Right atrium auricular region (tissue), 2 donors: Measurements from ENCODE around the gene ACAA2. TPM values are rescaled to one million over a fixed set of nuclear protein-coding genes. Genes with fewer than 3 reads are reported as not detected.

Experiments
- DNase-seq: peaks from one replicate; pipeline ENCODE4 v3.0.0-alpha.2; 2019; ENCODE audit warnings: low spot score
- H3K27ac ChIP-seq, 2 donors: fragments of 200-600 bp; sonication (generic); 1 replicate in 1 of 2; 2 replicates in 1 of 2; pipeline ENCODE4 v1.5.1; 2016 to 2019
- H3K27me3 ChIP-seq, 2 donors: fragments of 200-600 bp; sonication (generic); one replicate each; pipeline versions ENCODE4 v1.5.1 to v1.6.0; 2017 to 2019
- H3K36me3 ChIP-seq: fragments of 200-600 bp; sonication (generic); one replicate; pipeline ENCODE4 v1.5.1; 2016
- H3K4me1 ChIP-seq, 2 donors: fragments of 200-600 bp; sonication (generic); one replicate each; pipeline versions ENCODE4 v1.5.1 to v1.6.0; 2017 to 2019
- H3K4me3 ChIP-seq, 2 donors: fragments of 200-600 bp; sonication (generic); 1 replicate in 1 of 2; 2 replicates in 1 of 2; pipeline ENCODE4 v1.5.1; 2017 to 2019; ENCODE audit warnings: mild to moderate bottlenecking in 1 of 2, moderate library complexity in 1 of 2
- H3K9me3 ChIP-seq, 2 donors: fragments of 200-600 bp; sonication (generic); one replicate each; pipeline ENCODE4 v1.5.1; 2019
- total RNA-seq, 2 donors: library from RNA; depleted of rRNA; stranded (reverse); fragments of >200 nt; gene quantifications; one replicate each; pipeline ENCODE4 v1.1.0, GENCODE V29; 2016
- TF ChIP-seq, protein P1 (sequence below), 2 donors: fragments of 200-600 bp; sonication (generic); IDR thresholded peaks; one replicate each; pipeline ENCODE4 v1.5.1; 2019; ENCODE audit warnings: antibody characterized with exemption in 2 of 2

The ACAA2 gene
- total RNA-seq, 2 donors from 2014 or later = 115 to 149 TPM

DNA sequence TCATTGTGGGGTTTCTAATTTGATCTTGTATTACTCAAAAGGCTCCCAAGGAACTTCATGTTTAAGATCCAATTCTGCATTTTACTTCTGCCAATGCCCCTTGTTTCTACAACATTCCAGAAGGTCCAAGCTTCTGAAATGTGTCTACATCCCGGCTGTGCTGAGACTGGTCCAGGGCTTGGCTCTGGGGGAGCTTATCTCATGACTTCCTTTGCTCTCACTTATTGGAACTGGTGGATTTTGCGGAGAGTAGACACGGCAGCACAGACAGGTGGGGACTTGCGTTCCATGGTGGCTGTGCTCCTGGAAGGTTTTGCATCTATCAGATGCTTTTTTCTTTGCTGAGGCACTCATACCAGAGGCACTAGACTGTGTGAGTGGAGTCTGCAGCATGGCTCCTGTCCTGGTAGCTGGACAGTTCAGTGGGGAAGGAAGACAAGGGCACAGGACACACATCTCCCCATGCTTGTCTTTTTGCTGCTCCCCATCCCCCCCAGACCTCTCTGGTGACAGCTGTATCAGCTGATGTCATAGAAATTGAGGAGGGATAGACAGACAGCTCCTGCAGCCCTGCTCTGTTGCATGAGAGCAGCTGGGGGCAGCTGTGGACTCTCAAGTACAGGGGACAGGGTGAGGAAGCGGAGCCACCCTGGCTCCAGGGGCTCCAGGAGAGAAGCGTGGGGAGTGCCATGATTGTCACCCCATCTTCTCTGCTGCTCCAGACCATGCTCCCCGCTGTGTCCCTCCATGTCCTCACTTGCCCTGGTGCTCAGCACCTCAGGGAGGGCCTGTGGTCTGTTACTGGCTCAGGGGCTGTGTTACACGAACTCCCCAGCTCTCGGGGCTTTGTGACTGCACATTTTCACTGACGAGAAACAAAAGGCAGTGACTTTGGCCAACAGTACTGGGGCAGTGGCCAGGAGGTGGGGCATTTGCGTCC is 46.0 kb downstream of the ACAA2 start:
- Histone ChIP-seq H3K36me3 (no peaks in the 10 kb centered on the region), H3K4me3 (no peak overlapping the region), H3K27me3 (no peaks in the 10 kb centered on the region), H3K27ac (no peak overlapping the region), H3K9me3 (no peaks in the 10 kb centered on the region), H3K4me1 (no peaks in the 10 kb centered on the region)
- TF ChIP-seq, protein P1, sequence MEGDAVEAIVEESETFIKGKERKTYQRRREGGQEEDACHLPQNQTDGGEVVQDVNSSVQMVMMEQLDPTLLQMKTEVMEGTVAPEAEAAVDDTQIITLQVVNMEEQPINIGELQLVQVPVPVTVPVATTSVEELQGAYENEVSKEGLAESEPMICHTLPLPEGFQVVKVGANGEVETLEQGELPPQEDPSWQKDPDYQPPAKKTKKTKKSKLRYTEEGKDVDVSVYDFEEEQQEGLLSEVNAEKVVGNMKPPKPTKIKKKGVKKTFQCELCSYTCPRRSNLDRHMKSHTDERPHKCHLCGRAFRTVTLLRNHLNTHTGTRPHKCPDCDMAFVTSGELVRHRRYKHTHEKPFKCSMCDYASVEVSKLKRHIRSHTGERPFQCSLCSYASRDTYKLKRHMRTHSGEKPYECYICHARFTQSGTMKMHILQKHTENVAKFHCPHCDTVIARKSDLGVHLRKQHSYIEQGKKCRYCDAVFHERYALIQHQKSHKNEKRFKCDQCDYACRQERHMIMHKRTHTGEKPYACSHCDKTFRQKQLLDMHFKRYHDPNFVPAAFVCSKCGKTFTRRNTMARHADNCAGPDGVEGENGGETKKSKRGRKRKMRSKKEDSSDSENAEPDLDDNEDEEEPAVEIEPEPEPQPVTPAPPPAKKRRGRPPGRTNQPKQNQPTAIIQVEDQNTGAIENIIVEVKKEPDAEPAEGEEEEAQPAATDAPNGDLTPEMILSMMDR (IDR thresholded peaks at IDR 0.05) = no peak
- no peak for DNase-seq

DNA sequence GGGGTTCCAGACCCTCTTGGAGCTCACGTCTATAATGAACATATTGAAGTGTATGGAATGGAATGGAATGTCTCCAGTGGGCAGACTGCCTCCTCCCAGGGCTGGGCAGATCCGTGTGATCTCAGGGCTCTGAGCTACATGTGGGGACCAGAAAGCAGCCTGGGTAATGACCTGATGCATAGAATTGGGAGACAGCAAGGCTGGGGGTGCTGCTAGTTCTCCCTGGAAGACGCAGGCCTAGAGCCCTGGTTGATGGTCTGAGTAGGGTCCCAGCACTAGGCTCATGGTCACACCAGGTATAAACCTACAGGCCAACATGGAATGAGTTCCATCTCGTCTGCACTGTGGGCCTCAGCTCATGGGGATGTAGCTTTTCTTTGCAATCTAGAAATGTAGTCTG is 46.7 kb downstream of the ACAA2 start:
- H3K4me3 ChIP-seq = no peak overlapping the region
- no peaks in the 10 kb centered on the region for H3K9me3 ChIP-seq
- no peaks in the 10 kb centered on the region for H3K27me3 ChIP-seq
- H3K36me3 ChIP-seq = no peaks in the 10 kb centered on the region
- no peak for DNase-seq
- no peak overlapping the region for H3K27ac ChIP-seq
- H3K4me1 ChIP-seq = no peaks in the 10 kb centered on the region
- TF ChIP-seq, protein P1 (IDR thresholded peaks at IDR 0.05) = no peak

DNA sequence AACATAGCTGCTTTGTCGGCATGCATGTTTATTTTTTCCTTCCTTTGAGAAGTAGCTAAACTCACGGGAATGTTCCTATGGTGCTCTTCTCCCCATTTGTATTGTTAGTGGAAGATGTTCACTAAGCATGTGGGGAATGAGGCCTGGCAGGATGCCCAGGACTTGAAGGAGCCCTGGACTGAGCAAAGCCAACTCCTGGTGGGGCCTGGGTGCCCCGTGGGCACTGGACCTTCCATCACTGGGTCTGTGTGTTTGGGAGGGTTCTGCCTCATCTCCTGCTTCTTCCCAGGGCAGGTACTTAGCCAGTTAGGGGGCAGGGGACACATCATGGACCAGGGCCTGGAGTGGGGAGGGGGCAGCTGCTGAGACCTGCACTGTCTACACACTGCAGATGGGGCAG is 49.3 kb downstream of the ACAA2 start:
- Histone ChIP-seq H3K27me3 (no peaks in the 10 kb centered on the region), H3K9me3 (no peaks in the 10 kb centered on the region)
- no peak for DNase-seq

DNA sequence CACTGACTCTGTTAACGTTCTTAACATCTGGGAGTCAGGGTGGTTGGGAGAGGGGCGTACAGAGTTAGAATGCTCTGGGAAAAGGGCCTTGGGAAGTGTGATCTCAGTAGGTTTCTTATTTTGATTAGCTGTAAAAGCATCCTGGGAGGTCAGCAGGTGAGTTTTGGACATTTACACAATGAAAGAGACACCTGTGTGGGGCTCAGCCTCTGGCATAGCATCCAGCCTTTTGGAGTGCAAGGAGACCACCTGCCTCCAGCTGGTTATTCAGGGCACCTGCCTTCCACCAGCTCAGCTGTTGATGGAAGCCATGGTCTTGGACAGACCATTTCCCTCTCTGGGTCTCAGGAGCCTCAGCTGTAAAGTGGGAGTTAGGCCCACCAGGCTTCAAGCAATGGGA is 49.7 kb downstream of the ACAA2 start:
- Histone ChIP-seq H3K27me3 (no peaks in the 10 kb centered on the region), H3K4me3 (no peak overlapping the region), H3K27ac (no peak overlapping the region), H3K36me3 (no peaks in the 10 kb centered on the region), H3K4me1 (no peaks in the 10 kb centered on the region), H3K9me3 (no peaks in the 10 kb centered on the region)
- DNase-seq = no peak
- TF ChIP-seq, protein P1 (IDR thresholded peaks at IDR 0.05) = no peak

More for the DNA sequence above, 49.3 kb downstream of the ACAA2 start:
- Histone ChIP-seq H3K36me3 (no peaks in the 10 kb centered on the region), H3K27ac (no peak overlapping the region), H3K4me3 (no peak overlapping the region), H3K4me1 (no peaks in the 10 kb centered on the region)
- TF ChIP-seq, protein P1 (IDR thresholded peaks at IDR 0.05) = no peak

DNA sequence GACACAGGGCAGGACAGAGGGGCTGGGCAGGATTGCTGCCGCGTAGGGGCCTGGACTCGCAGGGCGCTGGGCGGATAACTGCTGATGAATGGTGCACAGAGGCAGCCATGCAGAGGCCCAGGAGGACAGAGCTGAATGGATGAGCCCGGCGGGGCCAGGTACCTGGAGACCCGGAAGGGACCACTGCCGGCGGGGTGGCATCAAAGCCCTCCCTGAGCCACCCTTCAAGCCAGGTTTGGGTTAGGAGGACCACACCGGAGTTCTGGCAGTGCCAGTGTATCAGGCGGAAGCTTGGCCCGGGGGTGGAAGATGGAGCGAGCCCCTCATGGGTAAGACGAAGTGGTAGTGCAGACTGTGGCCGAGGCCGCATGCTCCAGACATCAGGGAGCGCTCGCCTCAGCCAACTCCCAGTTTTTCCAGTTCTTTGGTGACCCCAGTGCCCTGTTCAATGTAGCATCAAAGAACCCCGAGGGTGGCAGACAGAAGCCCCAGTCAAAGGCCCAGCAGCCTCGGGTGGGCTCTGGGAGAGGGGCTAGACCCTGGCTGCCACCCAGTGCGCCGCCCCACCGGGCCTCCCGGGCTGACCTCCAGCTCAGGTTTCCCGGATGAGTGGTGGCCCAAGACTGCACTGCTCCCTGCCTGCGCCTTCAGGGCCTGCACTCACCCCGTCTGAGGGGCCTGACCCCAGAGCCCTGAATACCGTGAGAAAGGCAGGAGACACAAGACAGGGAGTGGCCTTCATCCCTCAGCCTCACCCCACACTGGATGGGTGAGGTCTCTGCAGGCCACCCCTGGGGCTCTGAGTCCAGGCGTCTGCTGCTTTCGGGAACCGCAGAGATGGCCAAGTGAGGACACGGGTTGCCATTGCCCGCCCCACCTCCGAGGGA is 50.9 kb downstream of the ACAA2 start:
- Histone ChIP-seq H3K36me3 (no peaks in the 10 kb centered on the region), H3K27me3 (no peaks in the 10 kb centered on the region), H3K4me3 (no peak overlapping the region), H3K9me3 (no peaks in the 10 kb centered on the region), H3K27ac (no peak overlapping the region), H3K4me1 (no peaks in the 10 kb centered on the region)
- TF ChIP-seq, protein P1 (IDR thresholded peaks at IDR 0.05) = no peak
- no peak for DNase-seq
